ENCODE measurements around the gene KPTN.

DNA sequence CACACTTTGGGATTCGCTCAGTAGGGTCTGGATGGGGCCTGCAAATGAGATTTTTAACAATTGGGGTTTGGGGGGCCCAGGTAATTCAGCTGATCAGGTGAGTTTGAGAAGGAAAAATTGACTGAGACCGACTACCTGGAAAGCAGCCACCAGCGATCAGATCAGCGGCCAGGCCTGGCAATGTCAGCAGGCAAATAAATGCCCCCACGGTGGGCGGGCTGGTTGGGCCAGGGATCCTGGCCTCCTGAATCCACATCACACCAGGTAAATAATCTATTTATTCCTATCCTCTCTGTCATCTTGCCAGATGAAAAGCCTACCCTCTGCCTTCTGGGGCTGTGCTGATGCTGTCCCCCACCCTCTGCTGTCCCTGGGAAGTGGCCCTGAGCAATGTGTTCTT, 21.5 kb upstream of the KPTN start:
- TF ChIP-seq EP300 (IDR thresholded peaks at IDR 0.05) (no peak), POLR2A (IDR thresholded peaks at IDR 0.05) (no peak), POLR2AphosphoS5 (IDR thresholded peaks at IDR 0.05) (no peak)
- TF ChIP-seq, protein P1, sequence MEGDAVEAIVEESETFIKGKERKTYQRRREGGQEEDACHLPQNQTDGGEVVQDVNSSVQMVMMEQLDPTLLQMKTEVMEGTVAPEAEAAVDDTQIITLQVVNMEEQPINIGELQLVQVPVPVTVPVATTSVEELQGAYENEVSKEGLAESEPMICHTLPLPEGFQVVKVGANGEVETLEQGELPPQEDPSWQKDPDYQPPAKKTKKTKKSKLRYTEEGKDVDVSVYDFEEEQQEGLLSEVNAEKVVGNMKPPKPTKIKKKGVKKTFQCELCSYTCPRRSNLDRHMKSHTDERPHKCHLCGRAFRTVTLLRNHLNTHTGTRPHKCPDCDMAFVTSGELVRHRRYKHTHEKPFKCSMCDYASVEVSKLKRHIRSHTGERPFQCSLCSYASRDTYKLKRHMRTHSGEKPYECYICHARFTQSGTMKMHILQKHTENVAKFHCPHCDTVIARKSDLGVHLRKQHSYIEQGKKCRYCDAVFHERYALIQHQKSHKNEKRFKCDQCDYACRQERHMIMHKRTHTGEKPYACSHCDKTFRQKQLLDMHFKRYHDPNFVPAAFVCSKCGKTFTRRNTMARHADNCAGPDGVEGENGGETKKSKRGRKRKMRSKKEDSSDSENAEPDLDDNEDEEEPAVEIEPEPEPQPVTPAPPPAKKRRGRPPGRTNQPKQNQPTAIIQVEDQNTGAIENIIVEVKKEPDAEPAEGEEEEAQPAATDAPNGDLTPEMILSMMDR (IDR thresholded peaks at IDR 0.05), result no peak
